Fibroblast of skin of scalp (primary cell): ENCODE measurements around the gene EXOC1. TPM values are rescaled to one million over a fixed set of nuclear protein-coding genes. Genes with fewer than 3 reads are reported as not detected.
"Not testable (repeated sequence)": the region's sequence is repeated elsewhere in the genome, so short reads cannot be mapped to it uniquely, and the experiment has no call there.

Experiments
- DNase-seq: peaks from one replicate; pipeline ENCODE4 v3.0.0-alpha.2; 2013
- polyA plus RNA-seq, 2 experiments: library from polyadenylated mRNA; unstranded; fragments of 120-200 nt; gene quantifications; one replicate each; pipeline ENCODE4 v1.2.1, GENCODE V29; 2013; ENCODE audit not compliant: insufficient read length in 2 of 2

Gene EXOC1, protein sequence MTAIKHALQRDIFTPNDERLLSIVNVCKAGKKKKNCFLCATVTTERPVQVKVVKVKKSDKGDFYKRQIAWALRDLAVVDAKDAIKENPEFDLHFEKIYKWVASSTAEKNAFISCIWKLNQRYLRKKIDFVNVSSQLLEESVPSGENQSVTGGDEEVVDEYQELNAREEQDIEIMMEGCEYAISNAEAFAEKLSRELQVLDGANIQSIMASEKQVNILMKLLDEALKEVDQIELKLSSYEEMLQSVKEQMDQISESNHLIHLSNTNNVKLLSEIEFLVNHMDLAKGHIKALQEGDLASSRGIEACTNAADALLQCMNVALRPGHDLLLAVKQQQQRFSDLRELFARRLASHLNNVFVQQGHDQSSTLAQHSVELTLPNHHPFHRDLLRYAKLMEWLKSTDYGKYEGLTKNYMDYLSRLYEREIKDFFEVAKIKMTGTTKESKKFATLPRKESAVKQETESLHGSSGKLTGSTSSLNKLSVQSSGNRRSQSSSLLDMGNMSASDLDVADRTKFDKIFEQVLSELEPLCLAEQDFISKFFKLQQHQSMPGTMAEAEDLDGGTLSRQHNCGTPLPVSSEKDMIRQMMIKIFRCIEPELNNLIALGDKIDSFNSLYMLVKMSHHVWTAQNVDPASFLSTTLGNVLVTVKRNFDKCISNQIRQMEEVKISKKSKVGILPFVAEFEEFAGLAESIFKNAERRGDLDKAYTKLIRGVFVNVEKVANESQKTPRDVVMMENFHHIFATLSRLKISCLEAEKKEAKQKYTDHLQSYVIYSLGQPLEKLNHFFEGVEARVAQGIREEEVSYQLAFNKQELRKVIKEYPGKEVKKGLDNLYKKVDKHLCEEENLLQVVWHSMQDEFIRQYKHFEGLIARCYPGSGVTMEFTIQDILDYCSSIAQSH
- polyA plus RNA-seq (2013, experiment 1 of 2; ENCODE audit: insufficient read length) = 25.7 TPM
- polyA plus RNA-seq (2013, experiment 2 of 2; ENCODE audit: insufficient read length) = 28.5 TPM

DNA sequence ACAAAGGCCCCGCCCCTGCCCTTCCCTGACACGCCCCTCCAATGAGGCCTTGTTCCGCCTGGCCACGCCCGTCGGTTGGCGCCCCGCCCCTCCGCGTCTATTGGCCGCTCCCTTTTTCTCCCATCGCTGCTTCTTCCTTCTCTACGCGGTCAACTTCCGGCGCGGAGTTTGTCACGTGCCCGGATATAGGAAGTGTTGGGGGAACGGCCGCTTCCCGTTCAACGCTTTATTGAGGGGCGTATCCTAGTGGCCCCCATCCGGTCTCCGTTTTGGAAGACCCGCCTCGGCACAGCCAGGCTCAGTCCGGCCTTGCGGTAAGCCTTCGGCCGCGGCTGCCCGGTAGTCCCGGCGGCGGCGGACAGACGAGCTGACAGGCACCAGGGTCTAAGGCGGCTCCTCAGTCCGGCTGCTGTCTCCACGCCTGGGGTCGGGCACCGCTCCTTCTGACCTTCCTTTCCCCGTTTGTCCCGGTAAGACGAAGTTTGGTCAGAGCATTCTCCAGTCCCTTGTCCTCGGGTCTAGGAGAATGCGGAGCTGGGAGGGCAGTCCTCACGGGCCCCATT lies at the start of gene EXOC1:
EXOC1 (plus strand) TSS at position 165 of the 563 bp plus-strand sequence. CDS start 4,676 bp downstream, outside the sequence.
- DNase-seq = peak; percentile 98

DNA sequence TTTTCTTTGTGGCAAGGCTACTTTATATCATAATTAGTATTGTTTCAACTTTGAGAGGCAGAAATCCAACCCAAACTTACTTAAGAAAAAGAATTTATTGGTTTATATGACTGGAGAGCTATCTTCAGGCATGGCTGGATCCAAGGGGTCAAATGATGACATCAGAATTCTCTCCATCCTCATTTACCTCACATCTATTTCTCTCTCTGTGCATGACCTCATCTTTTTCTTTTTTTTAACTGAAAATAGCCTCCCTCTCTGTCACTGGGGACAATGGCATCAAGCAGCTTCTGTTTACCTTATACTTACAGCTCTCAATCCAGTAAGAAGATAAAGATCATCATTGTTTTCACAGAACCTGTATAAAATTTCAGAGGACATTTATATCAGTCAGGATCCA lies 45.9 kb upstream of the EXOC1 start:
- DNase-seq = no peak

DNA sequence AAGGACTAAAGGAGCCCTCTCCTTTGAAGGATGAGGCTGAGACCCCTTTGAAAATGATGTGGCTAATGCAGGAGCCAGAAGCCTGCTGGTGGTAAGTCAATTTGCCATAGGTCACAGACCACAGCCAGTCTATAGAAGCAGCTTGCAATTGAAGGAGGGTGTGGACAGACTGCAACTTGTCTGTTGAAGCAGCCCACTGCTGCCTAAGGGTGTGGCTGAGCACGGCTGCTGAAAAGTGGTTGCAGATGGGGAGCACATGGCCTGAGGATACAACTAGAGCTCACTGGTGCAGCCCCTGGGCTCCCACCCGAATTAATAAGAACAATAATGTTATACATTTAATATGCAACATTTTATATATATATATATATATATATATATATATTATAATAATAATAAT lies 45.3 kb upstream of the EXOC1 start:
- no peak for DNase-seq

DNA sequence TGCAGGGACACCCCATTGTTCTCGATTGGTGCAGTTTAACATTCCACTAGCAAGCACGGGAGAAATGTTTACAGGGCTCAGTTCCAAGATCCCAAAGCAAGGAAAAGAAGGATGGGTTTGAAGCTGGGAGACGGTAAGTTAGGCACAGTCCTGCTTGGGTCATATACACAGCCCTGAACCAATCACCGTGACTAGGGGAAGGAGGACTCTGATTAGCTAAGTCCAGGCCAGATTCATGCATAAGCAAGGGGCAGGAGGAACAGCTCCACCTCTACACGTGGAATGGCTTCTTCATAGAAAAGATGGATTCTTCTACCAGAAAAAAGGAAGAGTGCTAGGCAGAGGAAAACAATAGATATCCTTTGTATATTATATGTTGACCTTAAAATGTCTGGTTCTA lies 44.8 kb upstream of the EXOC1 start:
- DNase-seq = no peak

DNA sequence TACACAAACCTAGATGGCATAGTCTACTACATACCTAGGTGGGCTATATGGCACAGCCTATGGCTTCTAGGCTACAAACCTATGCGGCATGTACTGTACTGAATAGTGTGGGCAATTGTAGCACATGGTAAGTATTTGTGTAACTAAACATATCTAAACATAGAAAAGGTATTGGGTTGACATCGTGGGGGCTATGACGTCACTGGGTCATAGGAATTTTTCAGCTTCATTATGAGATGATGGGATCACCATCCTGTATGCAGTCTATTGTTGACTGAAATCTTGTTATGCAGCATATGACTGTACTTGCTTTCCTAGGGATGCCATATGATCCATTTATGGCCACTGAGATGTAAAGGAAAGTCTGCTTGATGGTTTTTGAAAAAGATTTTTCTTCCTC lies 35.8 kb upstream of the EXOC1 start:
- no peak for DNase-seq

DNA sequence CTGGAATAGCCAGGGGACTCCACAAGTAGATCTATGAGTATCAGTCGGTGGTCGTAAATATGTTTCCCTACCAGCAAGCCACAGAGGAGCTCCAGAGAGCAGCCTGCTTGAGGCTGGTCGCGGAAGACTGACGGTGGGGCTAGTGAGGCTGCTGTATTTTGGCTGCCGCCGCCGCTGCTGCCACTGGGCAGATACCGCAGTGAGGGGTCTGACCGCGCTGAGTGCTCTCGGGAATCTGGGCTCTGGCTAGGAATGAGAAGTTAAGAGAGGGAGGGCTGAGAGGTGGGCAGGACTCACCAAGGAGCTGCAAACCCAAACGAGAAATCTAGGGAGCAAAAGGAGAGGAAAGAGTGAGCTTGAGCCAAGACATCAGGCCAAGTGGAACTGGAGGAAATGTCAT lies 33.8 kb upstream of the EXOC1 start, which contains the start of gene EXOC1L:
EXOC1L (plus strand) TSS at position 157 of the 400 bp plus-strand sequence; CDS start at position 394, 237 bp downstream.
- peak; percentile 42 for DNase-seq

DNA sequence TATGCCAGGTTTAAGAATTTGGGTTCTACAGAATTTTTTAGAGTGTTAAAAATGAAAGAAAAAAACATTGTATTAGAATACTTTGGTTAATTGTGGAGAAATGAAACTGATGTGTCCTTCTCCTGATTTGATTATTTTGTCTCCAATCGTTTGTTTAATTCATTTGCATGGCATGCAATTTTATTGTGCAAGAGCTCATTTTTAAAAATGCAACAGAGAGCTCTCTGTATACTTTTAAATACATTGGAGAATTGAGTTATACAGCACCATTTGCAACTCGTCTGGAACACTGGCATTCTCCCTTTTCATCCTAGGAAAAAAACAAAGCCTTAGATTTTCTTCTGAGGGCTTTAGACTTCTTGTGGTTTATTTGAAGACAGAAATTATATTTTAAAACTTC lies 33.2 kb upstream of the EXOC1 start:
- no peak for DNase-seq

DNA sequence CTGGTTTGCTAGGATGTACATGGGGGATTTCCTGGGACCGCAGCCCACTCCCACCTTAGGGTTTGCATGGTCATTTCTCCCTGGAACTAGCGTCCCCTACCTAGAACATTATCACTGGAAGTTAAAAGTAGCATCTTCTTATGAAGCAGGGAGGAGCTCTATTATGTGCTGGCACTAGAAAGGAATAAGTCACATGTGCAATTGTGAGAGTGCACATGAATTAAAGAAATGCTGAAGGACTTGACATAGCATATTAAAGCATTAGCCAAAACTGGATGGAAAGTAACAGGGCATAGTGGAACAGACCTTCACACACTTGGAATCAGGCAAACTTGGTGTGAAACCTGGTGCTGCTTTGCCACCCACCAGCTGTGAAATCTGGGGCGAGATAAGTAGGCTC lies 31.1 kb upstream of the EXOC1 start:
- no peak for DNase-seq

DNA sequence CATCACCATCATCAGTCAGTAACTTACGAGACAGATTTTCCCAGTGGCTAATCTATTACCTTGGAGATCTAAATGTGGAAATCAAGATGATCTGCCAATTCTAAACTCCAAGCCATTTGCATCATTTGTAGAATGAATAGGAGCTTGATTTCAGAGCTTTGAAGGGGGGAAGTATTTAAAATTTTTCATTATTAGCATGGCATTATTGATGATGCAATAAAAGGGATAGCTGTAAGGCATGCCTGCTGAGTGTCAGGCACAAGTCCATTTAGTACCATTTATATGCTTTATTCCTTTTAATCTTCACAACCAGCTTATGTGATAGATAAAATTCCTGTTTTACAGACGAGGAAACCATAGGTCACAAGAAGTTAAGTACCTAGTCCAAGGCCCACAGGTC lies 28.6 kb upstream of the EXOC1 start:
- no peak for DNase-seq

DNA sequence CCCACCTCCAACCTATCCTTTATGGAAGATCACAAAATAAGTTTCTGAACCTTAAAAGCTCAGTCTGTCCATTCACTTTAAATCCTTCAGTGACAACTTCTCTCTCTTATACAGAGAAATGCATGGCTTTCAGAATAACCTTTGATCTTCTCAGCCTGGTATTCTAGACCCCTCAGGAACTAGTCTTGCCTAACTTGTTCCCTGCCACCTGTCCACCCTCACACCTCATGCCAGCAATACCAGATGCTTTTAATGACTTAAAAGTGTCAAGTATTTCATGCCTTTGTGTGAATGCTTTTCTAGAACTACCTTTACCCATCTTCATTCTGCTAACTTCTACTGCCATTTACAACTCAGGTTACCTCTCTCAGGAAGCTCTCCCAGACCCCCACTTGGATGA lies 26.5 kb upstream of the EXOC1 start:
- DNase-seq = no peak

DNA sequence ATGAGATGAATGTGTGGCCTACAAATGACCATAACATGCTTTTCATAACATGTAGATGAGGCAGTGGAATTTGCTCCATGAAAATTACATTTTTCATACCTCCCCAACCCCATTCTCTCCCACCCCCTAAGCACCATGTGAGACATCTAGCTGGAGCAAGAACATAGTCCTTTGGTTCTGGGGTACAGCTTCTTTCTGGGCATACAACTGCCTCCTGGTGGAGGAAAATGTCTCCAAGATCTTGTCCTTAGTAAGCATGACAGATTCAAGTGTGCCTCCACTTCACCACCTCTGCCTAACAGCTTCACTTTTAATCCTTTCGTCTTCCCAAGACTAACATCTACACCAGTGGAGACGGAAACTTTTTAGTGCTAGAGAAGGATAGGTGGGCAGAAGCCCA lies 25.9 kb upstream of the EXOC1 start:
- DNase-seq = no peak

DNA sequence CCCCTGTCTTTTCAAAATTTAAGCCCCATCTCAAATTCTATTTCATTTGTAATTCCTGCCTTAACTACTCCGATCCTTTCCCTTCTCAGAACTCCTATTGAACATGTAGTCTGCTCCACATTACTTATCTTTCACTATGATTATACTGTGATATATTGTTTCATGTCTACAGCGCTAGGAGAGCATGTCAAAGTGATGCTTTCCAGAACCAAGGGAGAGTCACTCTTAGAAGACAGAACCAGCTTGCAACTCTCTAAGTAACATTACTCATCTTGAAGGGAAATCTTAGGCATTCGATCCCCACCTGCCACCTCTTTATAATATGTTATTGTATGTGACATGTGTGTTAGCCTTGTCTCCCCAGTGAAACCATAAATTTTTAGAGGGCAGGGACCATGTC lies 23.4 kb upstream of the EXOC1 start:
- DNase-seq = no peak

DNA sequence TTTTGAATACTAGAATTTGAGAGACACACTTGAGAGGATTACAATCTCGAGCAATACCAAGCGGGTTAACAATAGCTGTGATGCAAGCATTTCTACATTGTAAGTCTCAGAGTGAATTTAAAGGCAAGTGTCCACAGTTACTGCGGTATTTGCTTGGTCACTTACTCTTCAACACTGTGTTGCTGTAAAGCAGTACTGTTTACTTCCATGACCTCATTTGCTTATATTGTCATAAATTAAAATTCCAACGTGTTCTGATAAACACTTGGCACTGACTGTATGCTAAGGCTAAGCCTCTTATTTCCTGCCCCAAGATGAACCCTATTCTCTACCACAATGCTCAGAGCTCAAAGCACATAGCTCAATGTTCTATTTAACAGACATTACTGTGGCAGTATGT lies 22.7 kb upstream of the EXOC1 start:
- no peak for DNase-seq

DNA sequence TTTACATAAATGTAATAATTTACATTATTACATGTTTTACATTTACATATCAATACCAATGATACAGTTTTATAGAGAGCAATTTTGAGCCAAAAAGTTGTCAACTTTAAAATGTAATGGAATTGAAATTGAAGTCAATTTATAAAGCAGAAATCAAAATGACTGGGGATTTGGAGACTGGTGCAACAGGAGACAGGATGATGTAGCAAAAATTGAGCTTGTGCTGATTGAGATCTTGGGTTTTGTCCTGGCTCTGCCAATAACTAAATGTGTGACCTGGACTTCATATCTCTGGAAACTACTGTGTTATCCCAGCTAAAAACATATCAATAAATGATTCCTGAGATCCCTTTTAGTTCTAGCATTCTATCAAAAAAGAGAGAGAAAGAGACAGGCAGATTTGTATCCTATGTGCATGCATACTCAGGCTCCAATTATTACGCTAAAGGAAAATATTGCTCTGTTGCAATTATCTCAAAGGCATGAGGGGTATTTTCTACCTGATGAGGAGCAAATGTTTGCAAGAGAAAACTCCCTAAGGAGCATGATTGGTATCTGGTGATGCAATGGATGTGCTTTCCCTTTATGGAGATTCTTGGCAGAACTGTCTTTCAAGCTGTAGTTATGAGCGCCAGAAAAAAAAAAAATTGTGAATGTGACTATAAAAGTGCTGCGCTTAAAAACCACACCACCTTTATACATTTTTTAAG lies 19.2 kb upstream of the EXOC1 start:
- DNase-seq = no peak

DNA sequence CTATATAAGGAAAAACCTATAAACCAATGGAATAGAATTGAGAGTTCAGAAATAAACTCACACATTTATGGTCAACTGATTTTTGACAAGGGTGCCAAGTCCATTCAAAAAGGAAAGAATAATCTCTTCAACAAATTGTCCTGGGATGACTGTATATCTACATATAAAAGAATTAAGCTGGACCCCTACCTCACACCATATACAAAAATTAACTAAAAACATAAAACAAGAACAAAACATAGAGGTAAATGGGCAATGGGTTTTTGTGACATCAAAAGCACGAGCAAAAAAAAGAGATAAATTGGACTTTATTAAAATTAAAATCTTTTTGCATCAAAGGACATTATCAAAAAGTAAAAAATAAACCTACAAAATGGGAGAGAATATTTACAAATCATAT lies 15.5 kb upstream of the EXOC1 start:
- no peak for DNase-seq

DNA sequence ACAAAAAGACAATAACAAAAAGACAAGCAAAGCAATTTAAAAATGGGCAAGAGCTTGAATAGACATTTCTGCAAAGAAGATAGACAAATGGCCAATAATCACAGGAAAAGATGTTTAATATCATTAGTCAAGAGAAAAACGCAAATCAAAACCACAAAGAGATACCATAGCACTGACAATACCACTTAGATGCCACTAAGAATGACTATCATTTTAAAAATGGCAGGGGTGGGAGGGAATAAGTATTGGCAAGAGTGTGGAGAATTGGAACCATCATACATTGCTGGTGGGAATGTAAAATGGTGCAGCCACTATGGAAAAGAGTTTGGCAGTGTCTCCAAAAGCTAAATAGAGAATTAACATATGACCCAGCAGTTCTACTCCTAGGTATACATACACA lies 15.1 kb upstream of the EXOC1 start:
- DNase-seq = peak; percentile 52

DNA sequence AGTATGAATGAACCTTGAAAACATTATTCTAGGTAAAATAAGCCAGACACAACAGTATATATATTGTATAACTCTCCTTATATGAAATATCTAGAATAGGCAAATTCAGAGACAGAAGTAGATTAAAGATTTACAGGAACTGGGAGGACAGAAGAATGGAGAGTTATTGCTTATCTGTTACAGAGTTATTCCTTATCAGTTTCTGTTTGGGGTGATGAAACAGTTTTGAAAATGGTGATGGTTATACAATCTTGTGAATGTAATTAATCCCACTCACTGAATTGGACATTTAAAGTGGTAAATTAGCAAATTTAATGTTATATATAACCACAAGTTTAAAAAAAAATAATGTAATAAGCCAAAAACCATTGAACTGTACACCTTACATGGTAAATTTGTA lies 14.5 kb upstream of the EXOC1 start:
- DNase-seq = no peak

DNA sequence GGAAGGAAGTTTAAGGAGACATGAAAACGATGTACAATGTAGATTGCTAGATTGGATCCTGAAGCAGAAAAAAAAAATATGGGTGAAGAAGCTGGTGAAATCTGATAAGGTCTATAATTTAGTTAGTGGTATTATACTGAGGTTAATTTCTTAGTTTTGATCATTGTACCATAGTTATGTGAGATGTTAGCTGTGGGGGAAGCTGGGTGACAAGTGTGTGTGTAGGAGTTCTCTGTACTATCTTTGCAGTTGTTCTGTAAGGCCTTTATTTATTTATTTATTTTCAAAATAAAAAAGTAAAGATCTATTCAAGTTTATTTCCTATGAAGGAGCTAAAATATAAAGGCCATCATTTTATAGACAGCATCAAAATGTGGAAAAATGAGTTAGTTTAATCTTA lies 12.5 kb upstream of the EXOC1 start:
- no peak for DNase-seq

DNA sequence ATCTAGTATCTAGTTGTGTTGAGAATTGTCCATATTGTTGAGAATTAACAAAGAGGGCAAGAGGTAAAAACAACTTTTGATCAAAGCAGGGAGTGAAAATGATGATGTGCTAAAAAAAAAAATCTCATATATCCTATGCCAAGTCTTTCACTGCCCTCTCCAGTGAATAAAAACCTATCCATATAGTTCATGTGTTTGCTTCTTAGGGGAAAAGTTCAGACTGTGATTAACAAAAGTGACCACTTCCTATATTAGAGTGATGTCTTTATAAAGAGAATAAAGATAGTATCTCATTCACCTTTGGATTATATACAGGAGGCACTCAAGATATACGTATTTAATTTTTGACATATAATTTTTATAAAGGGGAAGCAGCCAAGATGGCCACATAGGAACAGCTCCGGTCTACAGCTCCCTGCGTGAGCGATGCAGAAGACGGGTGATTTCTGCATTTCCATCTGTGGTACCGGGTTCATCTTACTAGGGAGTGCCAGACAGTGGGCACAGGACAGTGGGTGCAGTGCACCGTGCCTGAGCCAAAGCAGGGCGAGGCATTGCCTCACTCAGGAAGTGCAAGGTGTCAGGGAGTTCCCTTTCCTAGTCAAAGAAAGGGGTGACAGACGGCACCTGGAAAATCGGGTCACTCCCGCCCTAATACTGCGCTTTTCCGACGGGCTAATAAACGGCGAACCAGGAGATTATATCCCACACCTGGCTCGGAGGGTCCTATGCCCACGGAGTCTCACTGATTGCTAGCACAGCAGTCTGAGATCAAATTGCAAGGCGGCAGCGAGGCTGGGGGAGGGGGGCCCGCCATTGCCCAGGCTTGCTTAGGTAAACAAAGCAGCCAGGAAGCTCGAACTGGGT lies 11.8 kb upstream of the EXOC1 start:
- not testable (repeated sequence) for DNase-seq

DNA sequence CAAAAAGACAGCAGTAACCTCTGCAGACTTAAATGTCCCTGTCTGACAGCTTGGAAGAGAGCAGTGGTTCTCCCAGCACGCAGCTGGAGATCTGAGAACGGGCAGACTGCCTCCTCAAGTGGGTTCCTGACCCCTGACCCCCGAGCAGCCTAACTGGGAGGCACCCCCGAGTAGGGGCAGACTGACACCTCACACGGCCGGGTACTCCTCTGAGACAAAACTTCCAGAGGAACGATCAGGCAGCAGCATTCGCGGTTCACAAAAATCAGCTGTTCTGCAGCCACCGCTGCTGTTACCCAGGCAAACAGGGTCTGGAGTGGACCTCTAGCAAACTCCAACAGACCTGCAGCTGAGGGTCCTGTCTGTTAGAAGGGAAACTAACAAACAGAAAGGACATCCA lies 11.1 kb upstream of the EXOC1 start:
- not testable (repeated sequence) for DNase-seq

DNA sequence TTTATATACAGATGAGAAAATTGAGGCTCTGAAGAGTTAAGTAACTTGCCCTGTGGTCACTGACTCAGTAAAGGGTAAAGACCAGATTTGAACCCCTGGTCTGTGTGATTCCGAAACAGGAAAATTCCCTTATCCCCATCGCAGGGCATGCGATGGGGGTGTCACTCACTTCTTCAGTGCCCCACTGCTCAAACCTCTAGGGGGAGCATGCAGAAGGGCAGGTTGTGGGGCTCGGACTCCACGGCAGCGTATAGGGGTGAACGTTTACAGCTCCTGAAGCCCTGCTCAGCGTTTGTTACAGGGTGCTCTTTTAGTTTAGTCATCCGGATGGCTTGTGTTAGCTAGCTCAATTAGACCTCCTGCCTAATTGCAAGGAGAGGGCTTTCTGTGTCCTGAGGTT lies 3.7 kb upstream of the EXOC1 start:
- no peak for DNase-seq
